GM19372 (cell line): ENCODE data around the gene BLOC1S6.

ENCODE experiments used
- ATAC-seq: cut with Tn5 transposase; IDR thresholded peaks from one replicate; pipeline ENCODE4 v1.9.1; 2021; ENCODE audit warnings: mild to moderate bottlenecking, low read depth, moderate library complexity; ENCODE audit not compliant: unreplicated experiment

Gene BLOC1S6

GRCh38 chr15:45587095-45587862, at the start of gene BLOC1S6:
Gene BLOC1S6 (plus strand): TSS chr15:45587379. CDS start chr15:45587444, 65 bp downstream.
- peak; percentile 76 for ATAC-seq

GRCh38 chr15:45539680-45540079, 47.5 kb upstream of the BLOC1S6 start:
- no peak for ATAC-seq

GRCh38 chr15:45540531-45540930, 46.6 kb upstream of the BLOC1S6 start:
- no peak for ATAC-seq

GRCh38 chr15:45543051-45543450, 44.1 kb upstream of the BLOC1S6 start:
- ATAC-seq, result no peak

- ATAC-seq, result no peak
Measured at GRCh38 chr15:45544266-45545023, 42.7 kb upstream of the BLOC1S6 start.

- ATAC-seq, result no peak
Measured at GRCh38 chr15:45546789-45547188, 40.4 kb upstream of the BLOC1S6 start.

- ATAC-seq, result no peak
Measured at GRCh38 chr15:45548753-45549520, 38.2 kb upstream of the BLOC1S6 start.

GRCh38 chr15:45549541-45550220, 37.5 kb upstream of the BLOC1S6 start:
- no peak for ATAC-seq

GRCh38 chr15:45550436-45550835, 36.7 kb upstream of the BLOC1S6 start:
- ATAC-seq, result no peak

- no peak for ATAC-seq
Measured at GRCh38 chr15:45551676-45552075, 35.5 kb upstream of the BLOC1S6 start.

GRCh38 chr15:45555934-45556608, 31.1 kb upstream of the BLOC1S6 start:
- no peak for ATAC-seq

- no peak for ATAC-seq
Measured at GRCh38 chr15:45572617-45573016, 14.6 kb upstream of the BLOC1S6 start.

GRCh38 chr15:45573961-45574629, 13.1 kb upstream of the BLOC1S6 start:
- no peak for ATAC-seq

- no peak for ATAC-seq
Measured at GRCh38 chr15:45581919-45582318, 5.3 kb upstream of the BLOC1S6 start.

- ATAC-seq, result no peak
Measured at GRCh38 chr15:45583731-45584639, 3.2 kb upstream of the BLOC1S6 start.

- no peak for ATAC-seq
Measured at GRCh38 chr15:45585069-45585791, 1.9 kb upstream of the BLOC1S6 start.

GRCh38 chr15:45586125-45586524, 1.1 kb upstream of the BLOC1S6 start:
- ATAC-seq, result no peak

GRCh38 chr15:45586601-45587094, 531 bp upstream of the BLOC1S6 start:
- ATAC-seq, result peak; percentile 2
